Esophagus squamous epithelium (tissue), 5 donors: Measurements from ENCODE around the gene PANK2. TPM values are rescaled to one million over a fixed set of nuclear protein-coding genes. Genes with fewer than 3 reads are reported as not detected.
A peak's percentile ranks its signal among the peaks of the same experiment; 100 is the strongest.
"Not testable (repeated sequence)": the region's sequence is repeated elsewhere in the genome, so short reads cannot be mapped to it uniquely, and the experiment has no call there.

Source experiments
- DNase-seq: peaks from one replicate; lab custom pipeline; 2025; lab: John Stamatoyannopoulos, UW
- H3K27ac ChIP-seq, 4 donors: fragments of 200-600 bp; sonication (generic); one replicate each; pipeline ENCODE4 v1.5.1; 2016 to 2019; ENCODE audit warnings: mild to moderate bottlenecking in 1 of 4
- H3K27me3 ChIP-seq, 4 donors: fragments of 200-600 bp; sonication (generic); 1 replicate in 3 of 4; 2 replicates in 1 of 4; pipeline versions ENCODE4 v1.5.1 to v1.6.0; 2017 to 2021; ENCODE audit warnings: antibody characterized with exemption in 1 of 4
- H3K36me3 ChIP-seq, 3 donors: fragments of 200-600 bp; sonication (generic); one replicate each; pipeline ENCODE4 v1.5.1; 2016 to 2019
- H3K4me1 ChIP-seq, 3 donors: fragments of 200-600 bp; sonication (generic); one replicate each; pipeline ENCODE4 v1.5.1; 2017 to 2019
- H3K4me3 ChIP-seq, 4 donors: fragments of 200-600 bp; sonication (generic); 1 replicate in 3 of 4; 2 replicates in 1 of 4; pipeline ENCODE4 v1.5.1; 2016 to 2019; ENCODE audit warnings: mild to moderate bottlenecking in 2 of 4, moderate library complexity in 1 of 4
- H3K9me3 ChIP-seq, 3 donors: fragments of 200-600 bp; sonication (generic); one replicate each; pipeline ENCODE4 v1.5.1; 2016 to 2019
- CTCF ChIP-seq, 6 experiments: fragments of 450-650 bp in 4 of 6; fragments of 200-600 bp in 2 of 6; sonication (generic) in 2 of 6; IDR thresholded peaks; one replicate each; pipeline ENCODE4 v1.5.1; 2016 to 2019; ENCODE audit warnings: antibody characterized with exemption in 6 of 6, mild to moderate bottlenecking in 4 of 6, moderate library complexity in 4 of 6
- POLR2A ChIP-seq, 4 donors: fragments of 450-650 bp; IDR thresholded peaks; one replicate each; pipeline ENCODE4 v1.6.1; 2017; ENCODE audit warnings: antibody characterized with exemption in 4 of 4, mild to moderate bottlenecking in 4 of 4, moderate library complexity in 3 of 4
- WGBS, 2 donors: methylation state at CpG; one replicate each; pipeline ENCODE4 v1.1.5; 2018; 5-methylcytosine and 5-hydroxymethylcytosine counted together
- intact Hi-C: fragments of 100-400 bp; cut with DNase I; formaldehyde crosslinking; loops from one replicate; pipeline ENCODE4 v1.15.0; 2022
- total RNA-seq, 4 donors: library from RNA; depleted of rRNA; stranded (reverse); fragments of >200 nt; gene quantifications; one replicate each; pipeline ENCODE4 v1.1.0, GENCODE V29; 2016
- donor health status: DM: yes; HTN: yes; CAD: no.

PANK2 gene
- total RNA-seq, 4 donors from 2014 or later: 39.4 to 49.1 (median 46.2) TPM

- Histone ChIP-seq H3K27ac (peak overlapping the region in 2 of 4 donors; percentile 43 to 48), H3K4me3 (no peak overlapping the region), H3K9me3 (no peaks in the 10 kb centered on the region), H3K36me3 (peaks cover 3 to 21% (median 4%) of the 10 kb centered on the region in 3 donors), H3K27me3 (no peaks in the 10 kb centered on the region), H3K4me1 (peaks cover 13 to 95% (median 40%) of the 10 kb centered on the region in 3 donors)
- 74 to 78% methylated on average over 5 of the region's 5 CpGs for WGBS, 2 donors
- DNase-seq: no peak
- no peak for TF ChIP-seq POLR2A (IDR thresholded peaks at IDR 0.05)
- TF ChIP-seq CTCF (IDR thresholded peaks at IDR 0.05): no peak
- intact Hi-C loops: no loop called here
These were observed 15.7 kb downstream of the PANK2 start for GRCh38 chr20:3904857-3905256.

GRCh38 chr20:3906744-3907721 lies 17.8 kb downstream of the PANK2 start:
- H3K9me3 ChIP-seq, DNase-seq, intact Hi-C loops, H3K27me3 ChIP-seq, H3K4me3 ChIP-seq: not testable (repeated sequence)
- Histone ChIP-seq H3K36me3 (peaks cover 8 to 43% (median 12%) of the 10 kb centered on the region in 3 donors), H3K4me1 (peaks cover 9 to 95% (median 25%) of the 10 kb centered on the region in 3 donors), H3K27ac (peak overlapping the region in 2 of 4 donors; percentile 67)
- 72 to 73% methylated on average over 14 to 17 of the region's 17 CpGs for WGBS, 2 donors

GRCh38 chr20:3908667-3909066 lies 19.5 kb downstream of the PANK2 start:
- WGBS, 2 donors: 92 to 96% methylated on average over 4 of the region's 4 CpGs
- DNase-seq: no peak

GRCh38 chr20:3909952-3910366 lies 20.8 kb downstream of the PANK2 start:
- Histone ChIP-seq H3K36me3 (peaks cover 13 to 72% (median 25%) of the 10 kb centered on the region in 3 donors), H3K27me3 (no peaks in the 10 kb centered on the region), H3K4me3 (no peak overlapping the region), H3K9me3 (no peaks in the 10 kb centered on the region), H3K27ac (peak overlapping the region in 3 of 4 donors; percentile 46 to 64 (median 52)), H3K4me1 (peaks cover 5 to 67% (median 8%) of the 10 kb centered on the region in 3 donors)
- no peak for TF ChIP-seq POLR2A (IDR thresholded peaks at IDR 0.05)
- TF ChIP-seq CTCF (IDR thresholded peaks at IDR 0.05): no peak
- intact Hi-C loops: no loop called here
- DNase-seq: no peak

More at GRCh38 chr20:3908667-3909066, 19.5 kb downstream of the PANK2 start:
- intact Hi-C loops: no loop called here
- H3K27me3 ChIP-seq: no peaks in the 10 kb centered on the region
- H3K27ac ChIP-seq: peak overlapping the region in 2 of 4 donors; percentile 52 to 67
- no peaks in the 10 kb centered on the region for H3K9me3 ChIP-seq
- peaks cover 13 to 60% (median 17%) of the 10 kb centered on the region in 3 donors for H3K36me3 ChIP-seq
- H3K4me3 ChIP-seq: no peak overlapping the region
- TF ChIP-seq CTCF (IDR thresholded peaks at IDR 0.05): no peak
- no peak for TF ChIP-seq POLR2A (IDR thresholded peaks at IDR 0.05)
- H3K4me1 ChIP-seq: peaks cover 5 to 80% (median 15%) of the 10 kb centered on the region in 3 donors

- no peak for DNase-seq
- Histone ChIP-seq H3K27ac (peak overlapping the region in 3 of 4 donors; percentile 1 to 52 (median 17)), H3K4me3 (no peak overlapping the region), H3K27me3 (no peaks in the 10 kb centered on the region), H3K36me3 (peaks cover 13 to 81% (median 25%) of the 10 kb centered on the region in 3 donors), H3K9me3 (no peaks in the 10 kb centered on the region), H3K4me1 (peaks cover 4 to 63% (median 5%) of the 10 kb centered on the region in 3 donors)
- intact Hi-C loops: no loop called here
- TF ChIP-seq CTCF (IDR thresholded peaks at IDR 0.05) (no peak), POLR2A (IDR thresholded peaks at IDR 0.05) (no peak)
- WGBS, 2 donors: 57 to 63% methylated on average over 2 of the region's 2 CpGs
These were observed 21.7 kb downstream of the PANK2 start for GRCh38 chr20:3910853-3911252.
